Measurements from ENCODE around the gene GPRC5A.

GPRC5A gene

GRCh38 chr12:12936983-12937491 lies 45.7 kb downstream of the GPRC5A start:
- in situ Hi-C loops (cut with HindIII; ENCODE audit: low sequenced_read_pairs) = no loop called here

- in situ Hi-C loops (cut with HindIII; ENCODE audit: low sequenced_read_pairs) = no loop called here
These were observed 47.2 kb downstream of the GPRC5A start for GRCh38 chr12:12938541-12938940.

- in situ Hi-C loops (cut with HindIII; ENCODE audit: low sequenced_read_pairs) = no loop called here
These were observed 48.5 kb downstream of the GPRC5A start for GRCh38 chr12:12939888-12940287.

- in situ Hi-C loops (cut with HindIII; ENCODE audit: low sequenced_read_pairs) = no loop called here
These were observed 50.3 kb downstream of the GPRC5A start for GRCh38 chr12:12941450-12942350.

- in situ Hi-C loops (cut with HindIII; ENCODE audit: low sequenced_read_pairs) = no loop called here
These were observed 52.4 kb downstream of the GPRC5A start for GRCh38 chr12:12943586-12944260.

- in situ Hi-C loops (cut with HindIII; ENCODE audit: low sequenced_read_pairs) = no loop called here
These were observed 54.2 kb downstream of the GPRC5A start for GRCh38 chr12:12945591-12945990.

DNA sequence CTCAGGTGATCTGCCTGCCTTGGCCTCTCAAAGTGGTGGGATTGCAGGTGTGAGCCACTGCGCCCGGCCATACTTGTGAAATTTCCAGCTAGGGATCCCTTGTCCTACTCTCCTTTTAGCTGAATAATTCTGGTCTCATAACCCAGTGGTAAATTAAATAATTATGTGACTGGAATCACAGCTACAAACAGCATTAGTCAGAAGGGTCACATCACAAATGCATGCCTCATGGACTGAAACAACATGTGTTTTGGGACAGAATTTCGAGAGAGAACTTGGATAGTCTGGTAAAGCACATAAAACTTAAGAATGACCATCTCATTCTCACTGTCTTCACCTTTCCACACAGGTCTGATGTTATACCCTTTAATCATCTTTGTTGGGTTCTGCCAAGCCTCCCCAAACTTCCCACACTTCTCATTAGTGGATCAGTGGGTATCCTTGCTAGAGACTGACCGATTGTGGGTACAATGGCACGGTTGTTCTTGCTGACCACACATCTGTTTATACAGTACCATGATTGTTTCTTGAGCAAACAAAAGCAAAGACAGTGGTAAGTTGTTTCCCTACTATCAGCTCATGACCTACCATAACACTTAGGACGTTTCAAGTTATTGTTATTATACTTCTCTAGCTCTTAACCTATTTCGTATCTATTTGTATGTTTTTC lies 55.5 kb downstream of the GPRC5A start:
- in situ Hi-C loops (cut with HindIII; ENCODE audit: low sequenced_read_pairs) = no loop called here

DNA sequence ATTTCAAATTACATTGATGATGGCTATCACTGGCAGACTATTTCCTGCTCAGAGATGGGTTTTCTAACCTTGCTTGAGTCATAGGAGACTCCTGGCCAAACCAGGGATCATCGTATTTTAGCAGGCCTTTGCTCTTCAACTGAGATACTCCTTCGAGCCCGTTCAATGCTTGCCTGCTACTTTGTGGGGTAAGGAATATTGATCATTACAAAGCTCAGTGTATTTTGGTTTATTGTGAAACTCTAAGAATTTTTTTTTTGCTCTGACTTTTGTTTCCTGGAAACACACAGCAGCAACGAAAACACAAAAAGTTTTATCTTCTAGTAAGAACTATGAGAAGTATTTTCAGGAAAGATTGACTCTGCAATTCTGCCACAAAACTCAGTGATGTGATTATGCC lies 56.5 kb downstream of the GPRC5A start:
- in situ Hi-C loops (cut with HindIII; ENCODE audit: low sequenced_read_pairs) = no loop called here

GRCh38 chr12:12951504-12951903 lies 60.1 kb downstream of the GPRC5A start:
- in situ Hi-C loops (cut with HindIII; ENCODE audit: low sequenced_read_pairs) = no loop called here

DNA sequence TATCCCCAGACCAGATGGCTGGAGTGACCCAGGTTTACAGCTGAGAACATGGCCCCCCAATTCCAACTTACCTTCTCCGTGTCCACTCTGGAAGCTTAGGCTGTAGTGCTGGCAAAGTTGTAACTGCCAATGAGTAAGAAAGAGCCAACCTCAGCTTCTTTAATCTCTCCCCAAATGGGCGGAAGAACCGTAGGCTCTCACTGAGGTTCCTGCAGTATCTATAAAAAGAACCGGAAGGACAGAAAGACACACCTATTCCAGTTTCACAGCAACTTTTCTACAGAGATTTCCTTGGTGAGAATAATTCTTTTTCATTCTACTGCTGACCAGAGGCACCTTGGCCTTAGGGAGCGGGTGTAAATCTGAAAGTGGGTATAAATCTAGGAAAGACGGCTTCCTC lies 60.7 kb downstream of the GPRC5A start, which contains the start of gene GPRC5D:
TSS of gene GPRC5D (minus strand) at position 135 of the 400 bp plus-strand sequence. CDS start 1,786 bp downstream, outside the sequence.
- in situ Hi-C loops (cut with HindIII; ENCODE audit: low sequenced_read_pairs) = no loop called here

DNA sequence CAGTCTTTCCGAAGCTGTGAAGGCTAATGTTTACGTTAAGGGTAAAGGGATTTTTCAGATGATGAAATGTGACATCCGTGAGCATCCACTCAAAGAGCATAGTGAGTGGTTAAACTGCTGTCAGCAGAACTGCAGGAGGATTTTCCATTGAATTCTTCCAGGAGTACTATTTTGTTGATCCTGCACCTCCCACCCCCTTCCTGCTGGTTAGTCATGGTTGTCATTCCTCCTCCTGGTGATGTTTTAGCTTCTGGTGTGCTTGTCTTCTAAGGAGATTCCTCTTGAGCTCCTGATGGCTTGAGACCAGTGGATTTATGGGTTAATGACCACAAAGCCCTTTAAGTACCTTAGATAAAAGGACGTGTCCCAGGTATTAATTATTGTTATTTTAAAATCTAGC lies 63.0 kb downstream of the GPRC5A start:
- in situ Hi-C loops (cut with HindIII; ENCODE audit: low sequenced_read_pairs) = no loop called here

GRCh38 chr12:12954878-12955625 lies 63.7 kb downstream of the GPRC5A start:
- in situ Hi-C loops (cut with HindIII; ENCODE audit: low sequenced_read_pairs) = no loop called here

DNA sequence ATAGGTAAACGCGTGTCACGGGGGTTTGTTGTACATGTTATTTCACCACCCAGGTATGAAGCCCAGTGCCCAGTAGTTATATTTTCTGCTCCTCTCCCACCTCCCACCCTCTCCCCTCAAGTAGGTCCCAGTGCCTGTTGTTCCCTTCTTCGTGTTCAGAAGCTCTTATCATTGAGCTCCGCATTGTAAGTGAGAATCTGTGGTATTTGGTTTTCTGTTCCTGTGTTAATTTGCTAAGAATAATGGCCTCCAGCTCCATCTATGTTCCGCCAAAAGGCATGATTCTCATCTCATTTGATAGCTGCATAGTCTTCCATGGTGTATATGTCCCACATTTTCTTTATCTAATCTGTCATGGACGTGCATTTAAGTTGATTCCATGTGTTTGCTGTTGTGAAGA lies 67.5 kb downstream of the GPRC5A start:
- in situ Hi-C loops (cut with HindIII; ENCODE audit: low sequenced_read_pairs) = no loop called here

- in situ Hi-C loops (cut with HindIII; ENCODE audit: low sequenced_read_pairs) = no loop called here
These were observed 69.4 kb downstream of the GPRC5A start for GRCh38 chr12:12960639-12961209.

GRCh38 chr12:12964255-12964654 lies 72.9 kb downstream of the GPRC5A start:
- in situ Hi-C loops (cut with HindIII; ENCODE audit: low sequenced_read_pairs) = no loop called here

DNA sequence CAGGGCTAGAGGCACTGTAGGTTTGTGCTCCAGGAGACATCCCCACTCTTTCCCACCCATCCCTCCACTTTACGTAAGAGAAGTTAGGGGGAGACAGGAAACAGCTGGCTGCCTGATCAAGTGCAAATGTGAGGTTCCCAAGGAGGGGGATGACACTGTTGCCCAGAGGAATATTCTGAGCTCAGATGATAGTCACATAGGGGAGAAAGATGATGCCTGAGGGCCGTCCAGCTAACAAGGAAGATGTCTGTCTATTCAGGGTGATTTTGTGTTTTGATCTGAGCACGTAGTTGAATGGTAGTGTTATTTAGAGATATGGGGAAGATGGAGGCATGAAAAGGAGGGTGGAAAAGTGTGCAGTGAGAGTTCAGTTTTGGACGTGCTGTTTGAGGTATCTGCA lies 74.5 kb downstream of the GPRC5A start:
- in situ Hi-C loops (cut with HindIII; ENCODE audit: low sequenced_read_pairs) = no loop called here
